Caco-2 (cell line): ENCODE data around the gene SH3TC2. TPM values are rescaled to one million over a fixed set of nuclear protein-coding genes. Genes with fewer than 3 reads are reported as not detected.

Experiments
- BruUV-seq: library from RNA; stranded (reverse); fragments of 400-500 nt; replicated peaks from 2 replicates; lab custom pipeline; 2021; lab: Mats Ljungman, UMichigan
- CTCF ChIA-PET: fragments of 300-600 bp; sonication (Branson Sonifier 250); formaldehyde crosslinking; loops from one replicate; lab custom pipeline; 2022; ENCODE audit warnings: antibody characterized with exemption; lab: Charles Lee
- POLR2A ChIA-PET: fragments of 300-600 bp; sonication (Branson Sonifier 250); formaldehyde crosslinking; loops from one replicate; lab custom pipeline; 2022; ENCODE audit warnings: antibody characterized with exemption; lab: Charles Lee
- DNase-seq, 2 experiments: peaks; one replicate each; pipeline versions ENCODE4 v3.0.0 to v3.0.0-alpha.2; 2020 to 2022
- H3K27me3 ChIP-seq: replicated peaks from 2 replicates; pipeline ENCODE4 v1.6.0; 2011; ENCODE audit warnings: low read length; ENCODE audit not compliant: control insufficient read depth, insufficient read depth
- H3K36me3 ChIP-seq: 2 replicates; pipeline ENCODE4 v1.5.1; 2011; ENCODE audit warnings: low read length; ENCODE audit not compliant: control insufficient read depth, insufficient read depth
- H3K4me1 ChIP-seq: fragments of 250-450 bp; sonication (Bioruptor Pico); 2 replicates; pipeline ENCODE4 v1.5.1; 2020; ENCODE audit warnings: mild to moderate bottlenecking
- H3K4me3 ChIP-seq: 2 replicates; pipeline ENCODE4 v1.5.1; 2011; ENCODE audit warnings: low read depth, mild to moderate bottlenecking, control low read depth, low read length
- H3K9me3 ChIP-seq: fragments of 250-450 bp; sonication (Bioruptor Pico); 2 replicates; pipeline ENCODE4 v1.5.1; 2020; ENCODE audit warnings: mild to moderate bottlenecking, moderate library complexity
- H3K27ac Mint-ChIP-seq: one replicate; pipeline ENCODE4 v1.8.0; 2022; ENCODE audit warnings: mixed read lengths; ENCODE audit not compliant: unreplicated experiment
- H3K27me3 Mint-ChIP-seq: one replicate; pipeline ENCODE4 v1.8.0; 2022; ENCODE audit warnings: mixed read lengths; ENCODE audit not compliant: insufficient read depth, unreplicated experiment
- H3K36me3 Mint-ChIP-seq: one replicate; pipeline ENCODE4 v1.8.0; 2022; ENCODE audit warnings: mild to moderate bottlenecking, mixed read lengths; ENCODE audit not compliant: insufficient read depth, unreplicated experiment
- H3K4me1 Mint-ChIP-seq: one replicate; pipeline ENCODE4 v1.8.0; 2022; ENCODE audit warnings: low read depth, mixed read lengths; ENCODE audit not compliant: unreplicated experiment
- H3K4me3 Mint-ChIP-seq: one replicate; pipeline ENCODE4 v1.8.0; 2022; ENCODE audit warnings: mild to moderate bottlenecking, moderate library complexity, mixed read lengths; ENCODE audit not compliant: unreplicated experiment
- H3K9me3 Mint-ChIP-seq: one replicate; pipeline ENCODE4 v1.8.0; 2022; ENCODE audit warnings: mixed read lengths; ENCODE audit not compliant: unreplicated experiment
- intact Hi-C: fragments of 100-400 bp; cut with micrococcal nuclease; formaldehyde crosslinking; loops from one replicate; pipeline ENCODE4 v1.10.0; 2022; ENCODE audit not compliant: unreplicated experiment
- total RNA-seq: library from RNA; stranded (reverse); gene quantifications from 2 replicates; pipeline ENCODE4 v1.2.3, GENCODE V29; 2022
- TF ChIP-seq, protein P1 (sequence below), 2 experiments: fragments of 200-600 bp in 1 of 2; IDR thresholded peaks; 1 replicate in 1 of 2; 2 replicates in 1 of 2; pipeline versions ENCODE4 v1.5.1 to v1.8.0; 2011 to 2022; ENCODE audit warnings: antibody characterized with exemption in 1 of 2, control low read depth in 1 of 2, inconsistent platforms in 1 of 2, low read depth in 1 of 2, low read length in 1 of 2, mild to moderate bottlenecking in 1 of 2, moderate library complexity in 1 of 2; ENCODE audit not compliant: insufficient read depth in 1 of 2, severe bottlenecking in 1 of 2, unreplicated experiment in 1 of 2

The SH3TC2 gene
- total RNA-seq, 1 experiment from 2014 or later, result 5.8 TPM

DNA sequence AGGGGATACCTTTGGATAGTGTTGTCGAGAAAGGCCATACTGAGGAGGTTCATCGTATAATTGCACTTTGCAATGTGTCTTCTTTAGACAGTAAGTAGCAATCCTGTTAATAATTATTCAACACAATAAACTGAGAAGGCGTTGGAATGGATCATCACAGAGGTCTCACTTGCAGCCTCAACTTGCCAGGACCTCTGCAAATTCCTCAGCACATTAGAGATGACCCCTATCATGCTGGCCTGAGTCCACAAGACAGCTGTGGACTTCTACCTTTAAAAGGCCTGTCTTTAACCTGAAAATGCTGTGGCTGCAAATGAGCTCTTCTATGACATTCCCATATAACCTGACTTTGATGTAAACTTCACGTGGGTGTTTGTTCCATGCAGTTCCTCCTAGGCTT is 14.1 kb downstream of the SH3TC2 start:
- TF ChIP-seq, protein P1, sequence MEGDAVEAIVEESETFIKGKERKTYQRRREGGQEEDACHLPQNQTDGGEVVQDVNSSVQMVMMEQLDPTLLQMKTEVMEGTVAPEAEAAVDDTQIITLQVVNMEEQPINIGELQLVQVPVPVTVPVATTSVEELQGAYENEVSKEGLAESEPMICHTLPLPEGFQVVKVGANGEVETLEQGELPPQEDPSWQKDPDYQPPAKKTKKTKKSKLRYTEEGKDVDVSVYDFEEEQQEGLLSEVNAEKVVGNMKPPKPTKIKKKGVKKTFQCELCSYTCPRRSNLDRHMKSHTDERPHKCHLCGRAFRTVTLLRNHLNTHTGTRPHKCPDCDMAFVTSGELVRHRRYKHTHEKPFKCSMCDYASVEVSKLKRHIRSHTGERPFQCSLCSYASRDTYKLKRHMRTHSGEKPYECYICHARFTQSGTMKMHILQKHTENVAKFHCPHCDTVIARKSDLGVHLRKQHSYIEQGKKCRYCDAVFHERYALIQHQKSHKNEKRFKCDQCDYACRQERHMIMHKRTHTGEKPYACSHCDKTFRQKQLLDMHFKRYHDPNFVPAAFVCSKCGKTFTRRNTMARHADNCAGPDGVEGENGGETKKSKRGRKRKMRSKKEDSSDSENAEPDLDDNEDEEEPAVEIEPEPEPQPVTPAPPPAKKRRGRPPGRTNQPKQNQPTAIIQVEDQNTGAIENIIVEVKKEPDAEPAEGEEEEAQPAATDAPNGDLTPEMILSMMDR (IDR thresholded peaks at IDR 0.05; ENCODE audit: insufficient read depth in 1 of 2, low read depth in 1 of 2, low read length in 1 of 2, severe bottlenecking in 1 of 2, unreplicated experiment in 1 of 2), result no peak
- H3K27me3 ChIP-seq, result no peaks in the 10 kb centered on the region
- Mint-ChIP-seq H3K27ac (no peak overlapping the region), H3K4me1 (peaks cover 7% of the 10 kb centered on the region), H3K36me3 (peaks cover 6% of the 10 kb centered on the region), H3K4me3 (no peak overlapping the region), H3K27me3 (no peaks in the 10 kb centered on the region), H3K9me3 (no peaks in the 10 kb centered on the region)
- H3K4me3 ChIP-seq, result no peak overlapping the region
- ChIA-PET POLR2A (no interaction called here), CTCF (no interaction called here)
- no peaks in the 10 kb centered on the region for H3K9me3 ChIP-seq
- H3K36me3 ChIP-seq, result no peaks in the 10 kb centered on the region
- BruUV-seq, result no TSS peak
- H3K4me1 ChIP-seq, result no peaks in the 10 kb centered on the region
- intact Hi-C loops, result no loop called here
- DNase-seq, result no peak

- TF ChIP-seq, protein P1 (IDR thresholded peaks at IDR 0.05; ENCODE audit: insufficient read depth in 1 of 2, low read depth in 1 of 2, low read length in 1 of 2, severe bottlenecking in 1 of 2, unreplicated experiment in 1 of 2), result no peak
- H3K36me3 Mint-ChIP-seq, result peaks cover 6% of the 10 kb centered on the region
- no peak for DNase-seq
- Histone ChIP-seq H3K9me3 (no peaks in the 10 kb centered on the region), H3K4me3 (no peak overlapping the region), H3K36me3 (no peaks in the 10 kb centered on the region), H3K4me1 (no peaks in the 10 kb centered on the region), H3K27me3 (no peaks in the 10 kb centered on the region)
- peaks cover 7% of the 10 kb centered on the region for H3K4me1 Mint-ChIP-seq
- H3K27me3 Mint-ChIP-seq, result no peaks in the 10 kb centered on the region
- no peak overlapping the region for H3K4me3 Mint-ChIP-seq
- H3K9me3 Mint-ChIP-seq, result no peaks in the 10 kb centered on the region
- intact Hi-C loops, result no loop called here
- POLR2A ChIA-PET, result no interaction called here
- no peak overlapping the region for H3K27ac Mint-ChIP-seq
- CTCF ChIA-PET, result no interaction called here
- no TSS peak for BruUV-seq
Observed at GRCh38 chr5:149047462-149047861, 15.4 kb downstream of the SH3TC2 start.

DNA sequence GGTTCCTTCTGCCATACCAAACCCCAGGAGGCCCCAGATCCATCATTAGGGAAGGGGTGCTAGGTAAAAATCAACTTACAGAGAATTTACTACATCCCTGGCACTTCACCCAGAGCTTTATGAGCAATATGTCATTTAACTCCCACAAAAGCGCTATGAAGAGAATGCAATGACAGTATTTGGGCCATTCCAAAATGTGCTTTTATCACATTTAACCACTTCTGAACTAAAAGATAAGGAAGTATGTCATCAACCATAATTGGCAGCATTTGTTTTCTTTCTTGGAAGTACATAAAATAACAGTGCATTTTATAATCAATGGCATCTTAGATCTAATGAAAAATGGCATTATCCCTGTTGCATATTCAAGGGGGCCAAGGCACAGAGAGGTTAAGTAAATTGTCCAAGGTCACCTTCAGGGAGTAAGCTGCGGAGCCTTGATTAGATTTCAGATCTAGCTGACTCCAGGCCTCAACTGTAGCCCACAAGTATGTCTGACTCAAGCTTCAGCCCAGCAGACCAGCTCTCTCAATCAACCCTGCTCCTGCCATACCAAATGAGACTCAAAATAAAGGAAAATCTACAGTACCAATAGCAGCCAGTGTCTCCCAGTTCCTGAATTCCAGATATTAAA is 16.5 kb downstream of the SH3TC2 start:
- Mint-ChIP-seq H3K27me3 (no peaks in the 10 kb centered on the region), H3K27ac (no peak overlapping the region), H3K9me3 (no peaks in the 10 kb centered on the region), H3K36me3 (no peaks in the 10 kb centered on the region), H3K4me1 (peaks cover 7% of the 10 kb centered on the region), H3K4me3 (no peak overlapping the region)
- intact Hi-C loops, result no loop called here
- H3K27me3 ChIP-seq, result no peaks in the 10 kb centered on the region
- no peaks in the 10 kb centered on the region for H3K4me1 ChIP-seq
- POLR2A ChIA-PET, result no interaction called here
- no peak for DNase-seq
- H3K9me3 ChIP-seq, result no peaks in the 10 kb centered on the region
- CTCF ChIA-PET, result interaction anchor here (0.5 kb wide), 1 partner anchor 71 kb away, joined by 3 read pairs; no protein-coding TSS in a partner anchor
- BruUV-seq, result no TSS peak
- no peak overlapping the region for H3K4me3 ChIP-seq
- no peaks in the 10 kb centered on the region for H3K36me3 ChIP-seq
- TF ChIP-seq, protein P1 (IDR thresholded peaks at IDR 0.05; ENCODE audit: insufficient read depth in 1 of 2, low read depth in 1 of 2, low read length in 1 of 2, severe bottlenecking in 1 of 2, unreplicated experiment in 1 of 2), result no peak
